Natural killer cell (primary cell): ENCODE measurements around the gene CDHR3. TPM values are rescaled to one million over a fixed set of nuclear protein-coding genes. Genes with fewer than 3 reads are reported as not detected.

ENCODE experiments used
- ATAC-seq, 3 donors: fragments of 150-1000 bp in 2 of 3; fragments of 200-7000 bp in 1 of 3; cut with Tn5 transposase; 1 replicate in 1 of 3; 2 replicates in 2 of 3; pipeline ENCODE4 v1.10.0; 2021; ENCODE audit warnings: mild to moderate bottlenecking in 2 of 3, moderate library complexity in 2 of 3
- DNase-seq, 2 donors: peaks; one replicate each; pipeline versions ENCODE4 v3.0.0 to v3.0.0-alpha.2; 2013 to 2021; ENCODE audit warnings: mixed read lengths in 1 of 2
- H3K27ac ChIP-seq: one replicate; pipeline ENCODE4 v1.5.1; 2013; ENCODE audit warnings: mild to moderate bottlenecking, low read length
- H3K27me3 ChIP-seq: one replicate; pipeline ENCODE4 v1.6.1; 2013; ENCODE audit warnings: low read length; ENCODE audit not compliant: control insufficient read depth, insufficient read depth
- H3K36me3 ChIP-seq: one replicate; pipeline ENCODE4 v1.6.1; 2013; ENCODE audit warnings: low read length; ENCODE audit not compliant: control insufficient read depth, insufficient read depth
- H3K4me1 ChIP-seq: one replicate; pipeline ENCODE4 v1.6.1; 2013; ENCODE audit warnings: low read length; ENCODE audit not compliant: control insufficient read depth, insufficient read depth
- H3K4me3 ChIP-seq: one replicate; pipeline ENCODE4 v1.5.1; 2013; ENCODE audit warnings: low read length
- H3K9me3 ChIP-seq: one replicate; pipeline ENCODE4 v1.6.1; 2013; ENCODE audit warnings: low read length; ENCODE audit not compliant: control insufficient read depth, insufficient read depth
- H3K27ac Mint-ChIP-seq, 2 donors: one replicate each; pipeline ENCODE4 v1.8.0; 2022; ENCODE audit warnings: mild to moderate bottlenecking in 2 of 2, mixed read lengths in 2 of 2, moderate library complexity in 1 of 2
- H3K27me3 Mint-ChIP-seq, 2 donors: one replicate each; pipeline ENCODE4 v1.8.0; 2022; ENCODE audit warnings: low read depth in 2 of 2, mixed read lengths in 2 of 2
- H3K36me3 Mint-ChIP-seq: one replicate; pipeline ENCODE4 v1.8.0; 2022; ENCODE audit warnings: mixed read lengths
- H3K4me1 Mint-ChIP-seq, 2 donors: one replicate each; pipeline ENCODE4 v1.8.0; 2022; ENCODE audit warnings: mixed read lengths in 2 of 2
- H3K4me3 Mint-ChIP-seq: one replicate; pipeline ENCODE4 v1.8.0; 2022; ENCODE audit warnings: mild to moderate bottlenecking, moderate library complexity, mixed read lengths
- H3K9me3 Mint-ChIP-seq, 2 donors: one replicate each; pipeline ENCODE4 v1.8.0; 2022; ENCODE audit warnings: mixed read lengths in 2 of 2
- CTCF ChIP-seq: fragments of 200-600 bp; IDR thresholded peaks from one replicate; pipeline ENCODE4 v1.8.0; 2022; ENCODE audit warnings: antibody characterized with exemption
- WGBS: methylation state at CpG from one replicate; pipeline ENCODE4 v1.1.7; 2013; ENCODE audit warnings: missing lambda C conversion rate; ENCODE audit not compliant: insufficient coverage; 5-methylcytosine and 5-hydroxymethylcytosine counted together
- intact Hi-C: fragments of 100-400 bp; cut with micrococcal nuclease; formaldehyde crosslinking; loops from one replicate; pipeline ENCODE4 v1.14.2; 2022
- total RNA-seq, 4 donors: library from RNA; stranded (reverse); fragments of 120-200 nt in 1 of 4; gene quantifications; one replicate each; pipeline versions ENCODE4 v1.2.3 to v1.2.4, GENCODE V29; 2013 to 2022

The CDHR3 gene
- total RNA-seq, 3 donors from 2014 or later (not counting 1 experiment from before 2014, with no cell fraction given) = 9.2 to 12.4 (median 10.2) TPM

- TF ChIP-seq CTCF = no peak
- Histone ChIP-seq H3K36me3 (no peaks in the 10 kb centered on the region), H3K27me3 (no peaks in the 10 kb centered on the region), H3K9me3 (no peaks in the 10 kb centered on the region), H3K27ac (no peak overlapping the region), H3K4me1 (no peaks in the 10 kb centered on the region), H3K4me3 (no peak overlapping the region)
- intact Hi-C loops = no loop called here
- Mint-ChIP-seq H3K9me3 (no peaks in the 10 kb centered on the region), H3K4me3 (no peak overlapping the region), H3K36me3 (no peaks in the 10 kb centered on the region), H3K4me1 (peaks cover 11 to 13% of the 10 kb centered on the region in 2 donors), H3K27me3 (peaks cover 0 to 3% of the 10 kb centered on the region in 2 donors), H3K27ac (peak overlapping the region in 1 of 2 donors; percentile 53)
- WGBS = 85% methylated on average over 5 of the region's 5 CpGs
- ATAC-seq (no peak), DNase-seq (no peak)
These were observed 27.8 kb upstream of the CDHR3 start for GRCh38 chr7:105935250-105935649.

- Mint-ChIP-seq H3K4me1 (peaks cover 11 to 13% of the 10 kb centered on the region in 2 donors), H3K9me3 (no peaks in the 10 kb centered on the region), H3K27ac (no peak overlapping the region), H3K36me3 (no peaks in the 10 kb centered on the region), H3K4me3 (no peak overlapping the region), H3K27me3 (no peaks in the 10 kb centered on the region)
- WGBS = 77% methylated on average over 3 of the region's 3 CpGs
- no peak for ATAC-seq
- Histone ChIP-seq H3K27ac (no peak overlapping the region), H3K36me3 (no peaks in the 10 kb centered on the region), H3K9me3 (no peaks in the 10 kb centered on the region), H3K27me3 (no peaks in the 10 kb centered on the region), H3K4me1 (no peaks in the 10 kb centered on the region), H3K4me3 (no peak overlapping the region)
- intact Hi-C loops = no loop called here
- no peak for TF ChIP-seq CTCF
- DNase-seq = no peak
These were observed 25.7 kb upstream of the CDHR3 start for GRCh38 chr7:105937411-105937810.

- H3K27ac ChIP-seq = no peak overlapping the region
- DNase-seq (no peak), ATAC-seq (no peak)
- Mint-ChIP-seq H3K4me1 (peaks cover 5% of the 10 kb centered on the region in 2 donors), H3K9me3 (no peaks in the 10 kb centered on the region), H3K36me3 (no peaks in the 10 kb centered on the region), H3K27me3 (no peaks in the 10 kb centered on the region), H3K27ac (no peak overlapping the region), H3K4me3 (no peak overlapping the region)
- TF ChIP-seq CTCF = no peak
- H3K4me3 ChIP-seq = no peak overlapping the region
- intact Hi-C loops = no loop called here
- WGBS = 79% methylated on average over 4 of the region's 4 CpGs
- no peaks in the 10 kb centered on the region for H3K9me3 ChIP-seq
- no peaks in the 10 kb centered on the region for H3K4me1 ChIP-seq
- H3K27me3 ChIP-seq = no peaks in the 10 kb centered on the region
- no peaks in the 10 kb centered on the region for H3K36me3 ChIP-seq
These were observed 23.0 kb upstream of the CDHR3 start for GRCh38 chr7:105940109-105940508.

- Histone ChIP-seq H3K27me3 (no peaks in the 10 kb centered on the region), H3K9me3 (no peaks in the 10 kb centered on the region), H3K4me1 (no peaks in the 10 kb centered on the region), H3K27ac (no peak overlapping the region), H3K36me3 (no peaks in the 10 kb centered on the region), H3K4me3 (no peak overlapping the region)
- no peak overlapping the region for H3K27ac Mint-ChIP-seq
- H3K36me3 Mint-ChIP-seq = no peaks in the 10 kb centered on the region
- no peak for TF ChIP-seq CTCF
- H3K4me3 Mint-ChIP-seq = no peak overlapping the region
- no peak for ATAC-seq
- DNase-seq = no peak
- H3K4me1 Mint-ChIP-seq = no peaks in the 10 kb centered on the region
- intact Hi-C loops = no loop called here
- no peaks in the 10 kb centered on the region for H3K27me3 Mint-ChIP-seq
- H3K9me3 Mint-ChIP-seq = no peaks in the 10 kb centered on the region
These were observed 21.5 kb upstream of the CDHR3 start for GRCh38 chr7:105941596-105941995.
